HepG2 (cell line): ENCODE measurements around the gene DYSF. TPM values are rescaled to one million over a fixed set of nuclear protein-coding genes. Genes with fewer than 3 reads are reported as not detected.

ENCODE experiments used
- ATAC-seq: fragments of 200-7000 bp; cut with Tn5 transposase; 3 replicates; pipeline ENCODE4 v1.9.1; 2020; ENCODE audit warnings: mild to moderate bottlenecking, moderate library complexity
- BruUV-seq: library from RNA; stranded (reverse); fragments of 400-500 nt; replicated peaks from 2 replicates; lab custom pipeline; 2021; lab: Mats Ljungman, UMichigan
- CTCF ChIA-PET: fragments of 300-600 bp; formaldehyde crosslinking; extraction: SDS; loops from one replicate; lab custom pipeline; 2021; ENCODE audit warnings: low total read pairs, inconsistent platforms, low intra/inter-chr PET ratio; lab: Yijun Ruan, JAX
- POLR2A ChIA-PET: fragments of 350-600 bp; sonication (Branson Sonifier 250); formaldehyde crosslinking; loops from one replicate; lab custom pipeline; 2020; ENCODE audit warnings: antibody characterized with exemption, inconsistent platforms; lab: Yijun Ruan, JAX
- DNase-seq: peaks from one replicate; pipeline ENCODE4 v3.0.0-alpha.2; 2015; ENCODE audit warnings: low spot score
- FAIRE-seq: peaks from 3 replicates; lab custom pipeline; 2011; peaks lifted over from hg19 to GRCh38; lab: Jason Lieb, UNC
- H2AFZ ChIP-seq: one replicate; pipeline ENCODE4 v1.6.1; 2011; ENCODE audit warnings: low read length, inconsistent platforms
- H3K27ac ChIP-seq: fragments of 300-600 bp; 3 replicates; pipeline ENCODE4 v1.8.0; 2011; ENCODE audit warnings: mixed run types, mild to moderate bottlenecking, mixed read lengths, low read length, inconsistent platforms; ENCODE audit not compliant: insufficient read depth; ENCODE audit errors: extremely low read length
- H3K27me3 ChIP-seq, 2 experiments: fragments of 200-600 bp in 1 of 2; 2 replicates in 1 of 2; 3 replicates in 1 of 2; pipeline versions ENCODE4 v1.6.0 to v1.8.0; 2011; ENCODE audit warnings: low read length in 2 of 2, mild to moderate bottlenecking in 2 of 2, moderate library complexity in 2 of 2, inconsistent platforms in 1 of 2; ENCODE audit not compliant: insufficient read depth in 2 of 2, control insufficient read depth in 1 of 2
- H3K36me3 ChIP-seq, 2 experiments: fragments of 200-600 bp in 1 of 2; replicated peaks in 1 of 2; 2 replicates in 1 of 2; 3 replicates in 1 of 2; pipeline versions ENCODE4 v1.5.1 to v1.8.0; 2011; ENCODE audit warnings: low read length in 2 of 2, inconsistent platforms in 1 of 2; ENCODE audit not compliant: insufficient read depth in 2 of 2, control insufficient read depth in 1 of 2
- H3K4me1 ChIP-seq: 2 replicates; pipeline ENCODE4 v1.5.1; 2012; ENCODE audit warnings: low read length, inconsistent platforms; ENCODE audit not compliant: insufficient read depth
- H3K4me2 ChIP-seq: 2 replicates; pipeline ENCODE4 v1.6.0; 2011; ENCODE audit warnings: low read depth, low read length, inconsistent platforms
- H3K4me3 ChIP-seq, 3 experiments: fragments of 200-600 bp in 1 of 3; sonication (generic), shearing (Covaris generic) in 1 of 3; replicated peaks in 1 of 3; 2 replicates each; pipeline ENCODE4 v1.5.1; 2011 to 2016; ENCODE audit warnings: low read length in 3 of 3, inconsistent platforms in 2 of 3, low read depth in 2 of 3, mild to moderate bottlenecking in 2 of 3, control low read depth in 1 of 3, mixed read lengths in 1 of 3; ENCODE audit not compliant: insufficient read depth in 1 of 3
- H3K79me2 ChIP-seq: one replicate; pipeline ENCODE4 v1.6.1; 2011; ENCODE audit warnings: low read length, inconsistent platforms; ENCODE audit not compliant: insufficient read depth
- H3K9ac ChIP-seq: 2 replicates; pipeline ENCODE4 v1.6.0; 2011; ENCODE audit warnings: mild to moderate bottlenecking, low read depth, low read length, inconsistent platforms; ENCODE audit not compliant: insufficient read depth
- H3K9me3 ChIP-seq: 2 replicates; pipeline ENCODE4 v1.5.1; 2012; ENCODE audit warnings: mild to moderate bottlenecking, low read length
- H4K20me1 ChIP-seq: 2 replicates; pipeline ENCODE4 v1.6.0; 2011; ENCODE audit warnings: inconsistent platforms, mild to moderate bottlenecking, low read length, moderate library complexity; ENCODE audit not compliant: insufficient read depth
- CCAR2 ChIP-seq: fragments of 200-400 bp; formaldehyde crosslinking; optimal IDR thresholded peaks from 2 replicates; pipeline ENCODE3; 2018; ENCODE audit warnings: low read depth, mild to moderate bottlenecking, low read length, moderate library complexity
- HOXA5 ChIP-seq: sonication (generic); formaldehyde crosslinking; IDR thresholded peaks from 2 replicates; pipeline ENCODE4 v1.4.0; 2020; ENCODE audit warnings: missing genetic modification reagents
- RXRA ChIP-seq: sonication (generic); formaldehyde crosslinking; IDR thresholded peaks from 2 replicates; pipeline ENCODE4 v1.5.1; 2020; ENCODE audit warnings: missing genetic modification reagents
- ZFP36L2 ChIP-seq: sonication (generic); formaldehyde crosslinking; IDR thresholded peaks from 2 replicates; pipeline ENCODE4 v1.4.0; 2020; ENCODE audit warnings: missing genetic modification reagents
- ZNF329 ChIP-seq: sonication (generic); formaldehyde crosslinking; IDR thresholded peaks from 2 replicates; pipeline ENCODE4 v1.9.0; 2021; ENCODE audit warnings: low read depth, mild to moderate bottlenecking, missing genetic modification reagents
- ZNF430 ChIP-seq: sonication (generic); formaldehyde crosslinking; IDR thresholded peaks from 2 replicates; pipeline ENCODE4 v1.9.0; 2021; ENCODE audit warnings: mild to moderate bottlenecking, missing genetic modification reagents
- ZNF44 ChIP-seq: sonication (generic); formaldehyde crosslinking; IDR thresholded peaks from 2 replicates; pipeline ENCODE4 v1.5.1; 2020; ENCODE audit warnings: mild to moderate bottlenecking, missing genetic modification reagents
- ZNF510 ChIP-seq: sonication (generic); formaldehyde crosslinking; IDR thresholded peaks from 2 replicates; pipeline ENCODE4 v1.4.0; 2020; ENCODE audit warnings: low read depth, mild to moderate bottlenecking, missing genetic modification reagents
- ZNF652 ChIP-seq: IDR thresholded peaks from 2 replicates; pipeline ENCODE4 v1.6.1; 2016; ENCODE audit warnings: low read depth, borderline replicate concordance
- ZNF773 ChIP-seq: sonication (generic); formaldehyde crosslinking; IDR thresholded peaks from 2 replicates; pipeline ENCODE4 v1.4.0; 2020; ENCODE audit warnings: missing genetic modification reagents, borderline replicate concordance
- WGBS: methylation state at CpG from one replicate; pipeline ENCODE4 v1.1.6; 2017; ENCODE audit warnings: low lambda C conversion rate; 5-methylcytosine and 5-hydroxymethylcytosine counted together
- in situ Hi-C: cut with HindIII; loops from 2 replicates; pipeline ENCODE4 v1.10.0; 2017; ENCODE audit warnings: low pct_unique_long_range_greater_than_20kb; ENCODE audit not compliant: extremely low pct_ligation_motif_present
- intact Hi-C: fragments of 100-400 bp; cut with micrococcal nuclease; formaldehyde crosslinking; loops from one replicate; pipeline ENCODE4 v1.10.0; 2022; ENCODE audit not compliant: unreplicated experiment
- polyA plus RNA-seq, 8 experiments: library from polyadenylated mRNA; depleted of rRNA in 3 of 8; stranded (reverse) in 7 of 8; unstranded in 1 of 8; fragments of >200 nt; fragmentation: Illumina TruSeq in 4 of 8; extraction: Trizol in 4 of 8; gene quantifications; 2 replicates each; pipeline versions ENCODE4 v1.2.1 to v1.2.3, GENCODE V29; 2011 to 2016; ENCODE audit warnings: low read depth in 4 of 8, missing spikeins in 1 of 8, mixed read lengths in 1 of 8; ENCODE audit not compliant: insufficient read depth in 1 of 8
- total RNA-seq, 5 experiments: library from RNA; depleted of rRNA; stranded (reverse); fragments of >200 nt; fragmentation: Illumina TruSeq; extraction: Trizol; gene quantifications; 2 replicates each; pipeline ENCODE4 v1.2.3, GENCODE V29; 2016; ENCODE audit warnings: low read depth in 1 of 5
- TF ChIP-seq, protein P1 (sequence below): sonication (generic); formaldehyde crosslinking; IDR thresholded peaks from 2 replicates; pipeline ENCODE4 v1.9.0; 2021; ENCODE audit warnings: mild to moderate bottlenecking, missing genetic modification reagents
- TF ChIP-seq, protein P2 (sequence below): sonication (generic); formaldehyde crosslinking; conservative IDR thresholded peaks from 2 replicates; pipeline ENCODE4 v1.4.0; 2020; ENCODE audit warnings: missing genetic modification reagents
- TF ChIP-seq, protein P3 (sequence below): sonication (generic); formaldehyde crosslinking; IDR thresholded peaks from 2 replicates; pipeline ENCODE4 v1.9.0; 2021; ENCODE audit warnings: missing genetic modification reagents, borderline replicate concordance

DYSF gene
- total and polyA plus RNA-seq, 2 of the 13 experiments (the other 11 are each of a cell fraction or from before 2014, with no cell fraction given): 0.15 to 2.4 TPM

DNA sequence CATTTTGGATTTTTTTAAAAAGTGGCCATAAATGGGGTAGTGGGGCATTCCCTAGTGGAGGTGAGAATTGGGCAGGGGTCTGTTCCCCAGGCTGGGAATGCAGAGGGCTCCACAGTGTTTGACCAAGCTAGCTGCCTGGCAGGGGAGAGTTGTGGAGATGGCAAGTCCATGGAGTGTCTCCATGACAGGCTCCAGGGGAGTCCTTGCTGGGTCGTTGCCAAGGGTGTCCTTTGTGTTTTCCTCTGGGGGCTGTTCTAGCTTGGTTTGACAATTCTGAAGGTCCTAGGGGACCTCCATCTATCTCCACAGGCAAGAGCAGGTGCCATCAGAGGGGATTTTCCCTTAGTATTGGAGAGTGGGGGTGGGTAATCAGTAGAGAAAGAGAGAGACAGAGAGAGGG lies 265.3 kb downstream of the DYSF start:
- Histone ChIP-seq H3K79me2 (no peaks in the 10 kb centered on the region), H4K20me1 (no peaks in the 10 kb centered on the region), H3K4me3 (no peak overlapping the region), H3K4me1 (peaks cover 79% of the 10 kb centered on the region), H2AFZ (no peak overlapping the region), H3K36me3 (no peaks in the 10 kb centered on the region), H3K27ac (no peak overlapping the region), H3K9ac (no peak overlapping the region), H3K4me2 (no peak overlapping the region), H3K27me3 (peaks cover 0 to 26% of the 10 kb centered on the region in 2 experiments; a peak in 4 of 5 replicates), H3K9me3 (no peaks in the 10 kb centered on the region)
- POLR2A ChIA-PET: no interaction called here
- CTCF ChIA-PET: no interaction called here
- FAIRE-seq (no peak), DNase-seq (no peak), ATAC-seq (no peak)
- in situ Hi-C loops: no loop called here
- intact Hi-C loops: no loop called here
- 29% methylated on average over 1 of the region's 1 CpG for WGBS
- no TSS peak for BruUV-seq
- TF ChIP-seq, protein P1, sequence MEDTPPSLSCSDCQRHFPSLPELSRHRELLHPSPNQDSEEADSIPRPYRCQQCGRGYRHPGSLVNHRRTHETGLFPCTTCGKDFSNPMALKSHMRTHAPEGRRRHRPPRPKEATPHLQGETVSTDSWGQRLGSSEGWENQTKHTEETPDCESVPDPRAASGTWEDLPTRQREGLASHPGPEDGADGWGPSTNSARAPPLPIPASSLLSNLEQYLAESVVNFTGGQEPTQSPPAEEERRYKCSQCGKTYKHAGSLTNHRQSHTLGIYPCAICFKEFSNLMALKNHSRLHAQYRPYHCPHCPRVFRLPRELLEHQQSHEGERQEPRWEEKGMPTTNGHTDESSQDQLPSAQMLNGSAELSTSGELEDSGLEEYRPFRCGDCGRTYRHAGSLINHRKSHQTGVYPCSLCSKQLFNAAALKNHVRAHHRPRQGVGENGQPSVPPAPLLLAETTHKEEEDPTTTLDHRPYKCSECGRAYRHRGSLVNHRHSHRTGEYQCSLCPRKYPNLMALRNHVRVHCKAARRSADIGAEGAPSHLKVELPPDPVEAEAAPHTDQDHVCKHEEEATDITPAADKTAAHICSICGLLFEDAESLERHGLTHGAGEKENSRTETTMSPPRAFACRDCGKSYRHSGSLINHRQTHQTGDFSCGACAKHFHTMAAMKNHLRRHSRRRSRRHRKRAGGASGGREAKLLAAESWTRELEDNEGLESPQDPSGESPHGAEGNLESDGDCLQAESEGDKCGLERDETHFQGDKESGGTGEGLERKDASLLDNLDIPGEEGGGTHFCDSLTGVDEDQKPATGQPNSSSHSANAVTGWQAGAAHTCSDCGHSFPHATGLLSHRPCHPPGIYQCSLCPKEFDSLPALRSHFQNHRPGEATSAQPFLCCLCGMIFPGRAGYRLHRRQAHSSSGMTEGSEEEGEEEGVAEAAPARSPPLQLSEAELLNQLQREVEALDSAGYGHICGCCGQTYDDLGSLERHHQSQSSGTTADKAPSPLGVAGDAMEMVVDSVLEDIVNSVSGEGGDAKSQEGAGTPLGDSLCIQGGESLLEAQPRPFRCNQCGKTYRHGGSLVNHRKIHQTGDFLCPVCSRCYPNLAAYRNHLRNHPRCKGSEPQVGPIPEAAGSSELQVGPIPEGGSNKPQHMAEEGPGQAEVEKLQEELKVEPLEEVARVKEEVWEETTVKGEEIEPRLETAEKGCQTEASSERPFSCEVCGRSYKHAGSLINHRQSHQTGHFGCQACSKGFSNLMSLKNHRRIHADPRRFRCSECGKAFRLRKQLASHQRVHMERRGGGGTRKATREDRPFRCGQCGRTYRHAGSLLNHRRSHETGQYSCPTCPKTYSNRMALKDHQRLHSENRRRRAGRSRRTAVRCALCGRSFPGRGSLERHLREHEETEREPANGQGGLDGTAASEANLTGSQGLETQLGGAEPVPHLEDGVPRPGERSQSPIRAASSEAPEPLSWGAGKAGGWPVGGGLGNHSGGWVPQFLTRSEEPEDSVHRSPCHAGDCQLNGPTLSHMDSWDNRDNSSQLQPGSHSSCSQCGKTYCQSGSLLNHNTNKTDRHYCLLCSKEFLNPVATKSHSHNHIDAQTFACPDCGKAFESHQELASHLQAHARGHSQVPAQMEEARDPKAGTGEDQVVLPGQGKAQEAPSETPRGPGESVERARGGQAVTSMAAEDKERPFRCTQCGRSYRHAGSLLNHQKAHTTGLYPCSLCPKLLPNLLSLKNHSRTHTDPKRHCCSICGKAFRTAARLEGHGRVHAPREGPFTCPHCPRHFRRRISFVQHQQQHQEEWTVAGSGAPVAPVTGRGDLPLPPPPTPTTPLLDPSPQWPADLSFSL (CRISPR knock-in tag): no peak
- TF ChIP-seq, protein P2, sequence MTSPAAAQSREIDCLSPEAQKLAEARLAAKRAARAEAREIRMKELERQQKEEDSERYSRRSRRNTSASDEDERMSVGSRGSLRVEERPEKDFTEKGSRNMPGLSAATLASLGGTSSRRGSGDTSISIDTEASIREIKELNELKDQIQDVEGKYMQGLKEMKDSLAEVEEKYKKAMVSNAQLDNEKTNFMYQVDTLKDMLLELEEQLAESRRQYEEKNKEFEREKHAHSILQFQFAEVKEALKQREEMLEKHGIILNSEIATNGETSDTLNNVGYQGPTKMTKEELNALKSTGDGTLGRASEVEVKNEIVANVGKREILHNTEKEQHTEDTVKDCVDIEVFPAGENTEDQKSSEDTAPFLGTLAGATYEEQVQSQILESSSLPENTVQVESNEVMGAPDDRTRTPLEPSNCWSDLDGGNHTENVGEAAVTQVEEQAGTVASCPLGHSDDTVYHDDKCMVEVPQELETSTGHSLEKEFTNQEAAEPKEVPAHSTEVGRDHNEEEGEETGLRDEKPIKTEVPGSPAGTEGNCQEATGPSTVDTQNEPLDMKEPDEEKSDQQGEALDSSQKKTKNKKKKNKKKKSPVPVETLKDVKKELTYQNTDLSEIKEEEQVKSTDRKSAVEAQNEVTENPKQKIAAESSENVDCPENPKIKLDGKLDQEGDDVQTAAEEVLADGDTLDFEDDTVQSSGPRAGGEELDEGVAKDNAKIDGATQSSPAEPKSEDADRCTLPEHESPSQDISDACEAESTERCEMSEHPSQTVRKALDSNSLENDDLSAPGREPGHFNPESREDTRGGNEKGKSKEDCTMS: no peak
- no peak for TF ChIP-seq ZNF652 (CRISPR knock-in tag)
- TF ChIP-seq ZNF773 (CRISPR knock-in tag): no peak
- no peak for TF ChIP-seq ZNF430 (CRISPR knock-in tag)
- no peak for TF ChIP-seq ZFP36L2 (CRISPR knock-in tag)
- no peak for TF ChIP-seq RXRA
- TF ChIP-seq HOXA5: no peak
- TF ChIP-seq CCAR2: no peak
- TF ChIP-seq ZNF329 (CRISPR knock-in tag): no peak
- TF ChIP-seq ZNF510 (CRISPR knock-in tag): no peak
- no peak for TF ChIP-seq ZNF44 (CRISPR knock-in tag)
- TF ChIP-seq, protein P3, sequence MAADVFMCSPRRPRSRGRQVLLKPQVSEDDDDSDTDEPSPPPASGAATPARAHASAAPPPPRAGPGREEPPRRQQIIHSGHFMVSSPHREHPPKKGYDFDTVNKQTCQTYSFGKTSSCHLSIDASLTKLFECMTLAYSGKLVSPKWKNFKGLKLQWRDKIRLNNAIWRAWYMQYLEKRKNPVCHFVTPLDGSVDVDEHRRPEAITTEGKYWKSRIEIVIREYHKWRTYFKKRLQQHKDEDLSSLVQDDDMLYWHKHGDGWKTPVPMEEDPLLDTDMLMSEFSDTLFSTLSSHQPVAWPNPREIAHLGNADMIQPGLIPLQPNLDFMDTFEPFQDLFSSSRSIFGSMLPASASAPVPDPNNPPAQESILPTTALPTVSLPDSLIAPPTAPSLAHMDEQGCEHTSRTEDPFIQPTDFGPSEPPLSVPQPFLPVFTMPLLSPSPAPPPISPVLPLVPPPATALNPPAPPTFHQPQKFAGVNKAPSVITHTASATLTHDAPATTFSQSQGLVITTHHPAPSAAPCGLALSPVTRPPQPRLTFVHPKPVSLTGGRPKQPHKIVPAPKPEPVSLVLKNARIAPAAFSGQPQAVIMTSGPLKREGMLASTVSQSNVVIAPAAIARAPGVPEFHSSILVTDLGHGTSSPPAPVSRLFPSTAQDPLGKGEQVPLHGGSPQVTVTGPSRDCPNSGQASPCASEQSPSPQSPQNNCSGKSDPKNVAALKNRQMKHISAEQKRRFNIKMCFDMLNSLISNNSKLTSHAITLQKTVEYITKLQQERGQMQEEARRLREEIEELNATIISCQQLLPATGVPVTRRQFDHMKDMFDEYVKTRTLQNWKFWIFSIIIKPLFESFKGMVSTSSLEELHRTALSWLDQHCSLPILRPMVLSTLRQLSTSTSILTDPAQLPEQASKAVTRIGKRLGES (CRISPR knock-in tag): no peak
